SK-N-SH (cell line): ENCODE measurements around the gene MRRF.

Experiments used
- EZH2phosphoT487 ChIP-seq: fragments of 200-600 bp; sonication (generic); IDR thresholded peaks from 2 replicates; pipeline ENCODE4 v1.6.1; 2017; ENCODE audit warnings: low read depth, mixed run types, mild to moderate bottlenecking, antibody characterized with exemption, moderate library complexity, borderline replicate concordance
- GATA2 ChIP-seq: sonication (generic); formaldehyde crosslinking; IDR thresholded peaks from 2 replicates; pipeline ENCODE4 v1.5.0; 2020; ENCODE audit warnings: mild to moderate bottlenecking, missing genetic modification reagents
- PBX3 ChIP-seq: IDR thresholded peaks from 2 replicates; pipeline ENCODE4; 2012
- POLR2AphosphoS5 ChIP-seq: IDR thresholded peaks from 2 replicates; pipeline ENCODE4 v1.6.1; 2012; ENCODE audit warnings: low read depth, low read length
- RAD21 ChIP-seq: IDR thresholded peaks from 2 replicates; pipeline ENCODE4 v1.6.1; 2012; ENCODE audit warnings: mild to moderate bottlenecking, low read length
- SMC3 ChIP-seq: IDR thresholded peaks from 2 replicates; pipeline ENCODE4 v1.6.1; 2012; ENCODE audit warnings: low read depth, low read length, improper control_type of control experiment
- TAF1 ChIP-seq: IDR thresholded peaks from 2 replicates; pipeline ENCODE4 v1.6.1; 2012; ENCODE audit warnings: low read depth, mild to moderate bottlenecking, low read length, moderate library complexity, borderline replicate concordance
- TCF12 ChIP-seq: IDR thresholded peaks from 2 replicates; pipeline ENCODE4 v1.4.0; 2012
- TF ChIP-seq, protein P1 (sequence below): fragments of 200-600 bp; sonication (generic); IDR thresholded peaks from 2 replicates; pipeline ENCODE4 v1.6.1; 2017; ENCODE audit warnings: antibody characterized with exemption, mild to moderate bottlenecking, moderate library complexity

- TF ChIP-seq, protein P1, sequence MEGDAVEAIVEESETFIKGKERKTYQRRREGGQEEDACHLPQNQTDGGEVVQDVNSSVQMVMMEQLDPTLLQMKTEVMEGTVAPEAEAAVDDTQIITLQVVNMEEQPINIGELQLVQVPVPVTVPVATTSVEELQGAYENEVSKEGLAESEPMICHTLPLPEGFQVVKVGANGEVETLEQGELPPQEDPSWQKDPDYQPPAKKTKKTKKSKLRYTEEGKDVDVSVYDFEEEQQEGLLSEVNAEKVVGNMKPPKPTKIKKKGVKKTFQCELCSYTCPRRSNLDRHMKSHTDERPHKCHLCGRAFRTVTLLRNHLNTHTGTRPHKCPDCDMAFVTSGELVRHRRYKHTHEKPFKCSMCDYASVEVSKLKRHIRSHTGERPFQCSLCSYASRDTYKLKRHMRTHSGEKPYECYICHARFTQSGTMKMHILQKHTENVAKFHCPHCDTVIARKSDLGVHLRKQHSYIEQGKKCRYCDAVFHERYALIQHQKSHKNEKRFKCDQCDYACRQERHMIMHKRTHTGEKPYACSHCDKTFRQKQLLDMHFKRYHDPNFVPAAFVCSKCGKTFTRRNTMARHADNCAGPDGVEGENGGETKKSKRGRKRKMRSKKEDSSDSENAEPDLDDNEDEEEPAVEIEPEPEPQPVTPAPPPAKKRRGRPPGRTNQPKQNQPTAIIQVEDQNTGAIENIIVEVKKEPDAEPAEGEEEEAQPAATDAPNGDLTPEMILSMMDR, result no peak
- TF ChIP-seq TAF1 (no peak), TCF12 (no peak), PBX3 (no peak), POLR2AphosphoS5 (no peak), RAD21 (no peak), SMC3 (no peak), EZH2phosphoT487 (no peak), GATA2 (CRISPR knock-in tag) (no peak)
Observed at GRCh38 chr9:122338536-122338935, 73.9 kb downstream of the MRRF start.
